Activated naive CD4-positive, alpha-beta T cell (primary cell): ENCODE results near the gene MLIP.

Experiments
- DNase-seq, 4 experiments: peaks; one replicate each; lab custom pipeline; 2025; lab: John Stamatoyannopoulos, UW

Gene MLIP

DNA sequence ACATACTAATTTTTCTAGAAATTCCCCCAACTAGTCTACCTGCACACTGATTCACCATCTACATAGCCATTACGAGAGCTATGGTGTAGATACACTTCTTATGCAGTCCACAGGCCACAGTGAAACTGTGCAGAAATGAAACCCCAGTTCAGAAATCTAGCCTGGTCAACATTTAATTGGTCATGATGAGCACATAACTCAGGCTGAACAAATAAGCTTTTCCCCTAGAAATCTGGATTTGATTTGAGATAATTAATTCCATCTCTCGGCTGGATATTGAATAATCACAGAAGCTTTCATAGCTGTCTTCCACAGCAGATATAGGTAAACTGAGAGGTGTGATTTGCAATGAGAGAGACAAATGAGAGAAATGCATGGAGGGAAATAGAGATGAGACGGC is 174.4 kb downstream of the MLIP start:
- no peak for DNase-seq

- DNase-seq = no peak
Measured at GRCh38 chr6:54286141-54286540, 174.9 kb downstream of the MLIP start.

- no peak for DNase-seq
Measured at GRCh38 chr6:54288474-54288873, 177.2 kb downstream of the MLIP start.

DNA sequence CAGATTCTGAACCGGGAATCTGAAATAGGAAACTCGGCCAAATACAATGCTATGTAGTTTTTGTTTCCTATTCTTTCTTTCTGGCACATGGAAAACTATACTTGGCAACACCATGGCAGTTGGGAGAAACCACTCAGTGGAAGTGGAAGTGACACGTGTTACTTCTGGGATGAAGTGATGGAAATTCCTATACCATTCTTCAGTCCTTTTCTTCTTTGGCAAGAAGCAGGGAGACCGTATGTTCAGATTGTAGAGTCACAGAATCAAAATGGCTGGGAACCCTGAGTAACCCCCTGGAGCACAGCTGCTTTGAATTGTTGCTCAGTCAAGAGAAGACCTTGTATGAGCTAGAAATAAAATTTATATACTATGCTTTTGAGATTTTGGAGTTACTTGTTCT is 178.2 kb downstream of the MLIP start:
- DNase-seq = no peak

DNA sequence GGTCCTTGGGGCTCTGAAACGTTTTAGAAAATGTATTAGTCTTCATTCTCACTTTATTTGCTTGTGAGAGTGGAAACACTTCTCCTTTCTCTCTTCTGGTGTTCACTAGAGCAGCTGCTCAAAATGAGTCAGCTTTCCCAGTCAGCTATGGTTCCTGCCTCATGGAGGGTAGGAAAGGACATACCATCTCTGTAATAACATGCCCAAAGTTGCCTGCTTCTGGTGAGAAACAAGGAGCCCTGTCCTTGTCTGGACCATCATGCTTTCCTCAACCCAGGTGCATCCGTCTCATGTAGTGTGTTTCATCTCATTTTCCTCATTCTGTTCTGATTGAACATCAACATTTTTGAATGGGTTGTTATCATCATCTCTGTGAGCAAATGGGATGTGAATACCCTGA is 179.9 kb downstream of the MLIP start:
- DNase-seq = no peak

DNA sequence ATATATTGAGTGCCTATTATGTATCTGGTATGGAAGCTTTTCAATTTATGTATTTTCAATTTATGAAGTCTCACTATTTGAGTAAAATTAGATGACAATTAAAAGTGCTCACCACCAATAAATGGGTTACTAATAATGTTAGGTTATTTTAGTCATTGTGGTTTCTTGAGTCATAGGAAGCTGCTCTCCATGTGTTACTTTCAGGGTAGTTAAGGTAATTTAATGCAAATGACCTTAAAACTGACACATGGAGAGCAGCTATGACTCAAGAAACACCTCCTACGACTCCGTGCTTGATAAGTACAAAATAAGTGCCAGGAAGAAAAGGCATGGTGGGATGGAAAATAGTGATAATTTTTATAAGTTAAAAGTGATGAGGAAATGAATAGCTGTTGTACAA is 180.5 kb downstream of the MLIP start:
- DNase-seq = no peak

- no peak for DNase-seq
Measured at GRCh38 chr6:54294965-54295532, 183.8 kb downstream of the MLIP start.

DNA sequence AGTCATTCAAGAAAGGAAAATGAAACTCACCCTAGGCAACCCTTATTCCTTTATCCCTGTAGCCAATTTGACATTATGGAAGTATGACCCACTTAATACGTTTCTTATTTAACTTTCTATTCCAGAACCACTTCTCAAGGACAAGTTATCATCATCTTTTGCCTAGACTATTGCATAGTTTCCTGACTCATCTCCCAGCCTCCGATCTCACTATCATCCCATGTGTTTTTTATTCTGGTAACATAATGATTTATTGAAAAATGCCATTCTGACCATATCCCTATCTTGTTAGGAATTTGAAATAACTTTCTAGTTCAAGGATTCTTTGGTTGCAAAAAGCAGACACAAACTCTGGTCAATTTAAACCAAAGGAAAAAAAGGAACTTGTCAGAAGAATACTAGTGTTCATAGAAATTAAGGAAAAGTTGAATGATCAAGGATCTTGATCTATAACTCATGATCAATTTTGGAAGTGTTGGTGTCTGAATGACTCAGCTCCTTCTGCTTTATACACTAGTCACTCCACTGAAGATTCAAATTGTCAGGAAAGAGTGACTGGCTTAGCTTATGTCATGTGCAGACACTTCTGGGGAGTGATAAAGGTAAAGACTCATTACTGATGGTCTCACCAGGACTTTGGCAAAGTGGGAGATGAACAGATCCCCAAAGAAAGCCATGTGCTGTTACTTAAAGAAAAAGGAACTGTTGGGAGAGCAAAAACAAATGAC is 188.5 kb downstream of the MLIP start:
- no peak for DNase-seq

DNA sequence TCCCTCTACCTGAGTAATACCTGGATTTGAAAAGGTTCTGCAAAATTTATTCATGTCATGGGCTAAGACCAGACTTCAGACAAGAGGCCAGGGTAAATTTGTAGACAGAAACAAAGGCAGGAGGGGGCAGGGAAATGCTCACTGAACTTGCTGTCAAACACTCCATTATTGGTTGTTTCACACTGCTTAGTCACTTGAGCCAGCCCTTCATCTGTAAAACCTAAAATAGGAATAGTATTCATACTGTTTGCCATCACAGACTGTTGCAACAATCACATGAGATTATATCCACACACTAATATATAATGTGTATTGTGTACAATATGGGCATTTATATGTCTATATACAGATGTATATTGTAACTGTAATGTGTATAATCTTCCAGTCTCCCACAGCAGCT is 190.5 kb downstream of the MLIP start:
- no peak for DNase-seq

DNA sequence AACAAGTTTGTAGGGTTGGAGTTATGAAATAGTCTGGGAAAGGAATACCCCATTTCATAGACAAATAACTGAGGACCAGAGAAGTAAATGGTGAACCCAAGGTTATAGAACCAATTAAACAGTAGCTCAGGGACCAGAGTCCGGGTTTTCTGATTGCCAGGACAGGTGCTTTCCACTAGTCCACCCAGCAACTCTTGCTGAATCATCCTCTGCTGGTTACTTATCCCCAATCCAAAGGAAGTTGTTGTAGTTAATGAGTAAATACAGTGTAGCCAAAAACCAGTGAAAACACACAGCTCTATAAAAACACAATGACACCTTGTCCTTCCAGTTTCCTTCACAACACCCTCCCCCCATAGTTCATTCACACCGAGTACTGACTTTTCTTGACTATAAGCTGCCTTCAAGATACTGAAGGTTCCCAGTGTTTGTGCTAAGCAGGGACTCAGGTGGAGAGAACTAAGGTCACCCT is 196.2 kb downstream of the MLIP start:
- DNase-seq = no peak

DNA sequence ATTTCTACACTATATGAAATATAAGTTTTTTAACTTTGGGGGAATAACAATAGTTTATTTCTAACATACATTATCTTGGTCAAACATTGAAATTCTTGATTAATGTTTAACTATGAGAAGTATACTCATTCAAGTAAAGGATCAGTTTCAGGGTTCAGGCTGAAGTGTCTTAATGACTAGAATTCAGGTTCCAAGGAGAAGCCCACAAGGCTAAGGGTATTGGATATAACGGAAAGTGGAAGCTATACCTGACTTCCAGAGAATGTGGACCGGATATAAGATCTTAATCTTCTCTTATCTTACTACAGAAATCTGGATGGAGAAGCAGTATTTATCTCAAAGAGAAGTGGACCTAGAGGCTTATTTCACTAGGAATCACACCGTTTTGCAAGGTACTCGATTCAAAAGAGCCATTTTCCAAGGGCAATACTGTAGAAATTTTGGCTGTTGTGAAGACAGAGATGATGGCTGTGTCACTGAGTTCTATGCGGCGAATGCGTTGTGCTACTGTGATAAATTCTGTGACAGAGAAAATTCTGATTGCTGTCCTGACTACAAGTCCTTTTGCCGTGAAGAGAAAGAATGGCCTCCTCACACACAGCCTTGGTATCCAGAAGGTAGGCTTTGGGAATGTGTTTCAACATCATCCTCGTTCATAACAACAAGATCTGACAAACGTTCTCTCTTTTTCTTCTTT is 197.2 kb downstream of the MLIP start, which contains the start of gene TINAG:
TINAG (plus strand) TSS at position 153 of the 697 bp plus-strand sequence; CDS start at position 263, 110 bp downstream.
- DNase-seq = no peak

DNA sequence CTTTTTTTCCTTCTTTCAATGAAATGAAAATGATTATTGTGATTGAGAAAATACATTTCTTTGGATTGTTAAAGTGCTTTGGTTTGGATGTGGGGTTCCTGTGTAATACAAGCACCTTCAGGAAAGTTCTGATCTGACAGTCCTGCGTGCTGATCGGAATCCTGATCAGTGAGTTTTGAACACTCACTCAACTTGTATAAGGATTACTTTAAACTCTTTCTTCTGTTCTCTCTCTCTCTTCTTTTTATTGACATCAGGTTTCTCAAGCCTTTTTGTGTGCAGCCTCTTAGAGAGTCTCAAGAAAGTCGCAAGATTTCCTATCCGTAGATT is 197.7 kb downstream of the MLIP start:
- no peak for DNase-seq

DNA sequence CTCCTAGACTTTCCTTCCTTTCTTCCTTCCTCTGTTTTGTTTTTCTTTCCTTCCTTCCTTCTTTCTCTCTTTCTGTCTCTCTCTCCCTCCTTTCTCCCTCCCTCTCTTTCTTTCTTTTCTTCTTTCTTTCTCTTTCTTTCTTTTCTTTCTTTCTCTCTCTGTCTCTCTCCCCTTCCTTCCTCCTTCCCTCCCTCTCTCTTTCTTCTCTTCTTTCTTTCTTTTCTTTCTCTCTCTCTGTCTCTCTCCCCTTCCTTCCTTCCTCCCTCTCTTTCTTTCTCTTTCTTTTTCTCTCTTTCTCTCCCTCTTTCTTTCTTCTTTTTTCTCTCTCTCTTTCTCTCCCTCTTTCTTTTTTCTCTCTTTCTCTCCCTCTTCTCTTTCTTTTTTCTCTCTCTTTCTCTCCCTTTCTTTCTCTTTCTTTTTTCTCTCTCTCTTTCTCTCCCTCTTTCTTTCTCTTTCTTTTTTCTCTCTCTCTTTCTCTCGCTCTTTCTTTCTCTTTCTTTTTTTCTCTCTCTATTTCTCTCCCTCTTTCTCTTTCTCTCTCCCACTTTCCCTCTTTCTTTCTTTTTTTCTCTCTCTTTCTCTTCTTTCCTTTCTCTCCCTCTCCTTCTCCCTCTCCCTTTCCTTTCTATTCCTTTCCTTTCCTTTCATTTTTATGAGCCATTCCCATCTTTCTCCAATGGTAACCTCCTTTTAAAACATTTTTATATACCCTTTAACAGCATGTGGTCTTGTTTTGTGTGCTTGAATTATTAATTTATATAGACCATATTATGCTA is 199.3 kb downstream of the MLIP start:
- DNase-seq = no peak

GRCh38 chr6:54315656-54316055 is 204.4 kb downstream of the MLIP start:
- no peak for DNase-seq
